IPS-NIHi11 (cell line): ENCODE data around the gene AGFG2.
"Not testable (repeated sequence)": the region's sequence is repeated elsewhere in the genome, so short reads cannot be mapped to it uniquely, and the experiment has no call there.

Experiments used
- DNase-seq: peaks from one replicate; pipeline ENCODE4 v3.0.0; 2012; ENCODE audit warnings: mixed read lengths, low spot score

AGFG2 gene

DNA sequence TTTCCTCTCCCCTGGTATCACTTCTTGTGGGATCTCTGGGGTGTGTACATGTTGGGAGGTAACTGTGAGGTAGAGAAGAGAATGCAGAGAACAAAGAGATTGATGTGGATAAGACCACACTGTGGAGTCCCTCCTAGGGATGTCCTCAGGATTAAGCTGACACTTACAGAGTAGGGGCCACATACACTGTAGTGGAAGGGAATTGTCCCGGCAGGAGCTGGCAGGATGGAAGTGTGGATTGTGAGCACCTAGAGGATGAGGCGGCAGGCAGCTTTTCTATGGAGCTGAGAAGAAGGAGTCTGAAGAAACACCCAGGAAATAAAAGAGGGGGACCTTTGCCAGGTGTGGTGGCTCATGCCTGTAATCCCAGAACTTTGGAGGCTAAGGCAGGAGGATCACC is 13.5 kb downstream of the AGFG2 start:
- DNase-seq: no peak

DNA sequence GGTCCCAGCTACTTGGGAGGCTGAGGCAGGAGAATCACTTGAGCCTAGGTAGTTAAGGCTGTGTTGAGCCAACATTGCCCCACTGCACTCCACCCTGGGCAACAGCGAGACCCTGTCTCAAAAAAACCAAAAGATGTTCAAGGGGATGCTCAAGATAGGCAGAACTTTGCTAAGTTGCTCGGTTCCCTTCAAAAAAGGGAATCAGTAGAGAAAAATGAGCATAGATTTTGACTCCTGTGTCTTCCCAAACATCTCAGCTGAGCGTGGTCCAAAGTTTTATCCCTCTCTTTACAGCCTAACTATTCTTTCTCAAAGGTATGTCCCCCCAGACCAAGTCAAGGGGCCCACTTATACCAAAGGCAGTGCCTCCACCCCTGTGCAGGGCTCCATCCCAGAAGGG is 14.0 kb downstream of the AGFG2 start:
- no peak for DNase-seq

DNA sequence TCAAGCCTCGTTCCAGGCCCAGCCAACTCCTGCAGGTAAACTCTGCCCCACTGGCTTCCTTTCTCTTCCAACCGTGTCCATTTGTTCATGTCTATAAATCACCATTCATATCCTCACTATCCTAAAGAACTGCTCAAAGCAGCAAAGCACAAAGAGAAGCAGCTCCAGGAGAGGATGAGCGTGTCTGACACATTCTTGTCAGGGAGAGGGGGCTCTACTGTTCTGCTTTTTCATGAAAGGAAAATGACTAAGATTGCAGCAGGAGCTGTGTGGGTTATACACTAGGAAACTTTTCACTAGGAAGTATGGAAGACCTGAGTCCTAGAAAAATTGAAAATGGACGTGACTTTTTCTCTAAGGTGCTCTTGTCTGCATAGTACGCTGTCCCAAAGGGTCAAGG is 16.7 kb downstream of the AGFG2 start:
- DNase-seq: no peak

DNA sequence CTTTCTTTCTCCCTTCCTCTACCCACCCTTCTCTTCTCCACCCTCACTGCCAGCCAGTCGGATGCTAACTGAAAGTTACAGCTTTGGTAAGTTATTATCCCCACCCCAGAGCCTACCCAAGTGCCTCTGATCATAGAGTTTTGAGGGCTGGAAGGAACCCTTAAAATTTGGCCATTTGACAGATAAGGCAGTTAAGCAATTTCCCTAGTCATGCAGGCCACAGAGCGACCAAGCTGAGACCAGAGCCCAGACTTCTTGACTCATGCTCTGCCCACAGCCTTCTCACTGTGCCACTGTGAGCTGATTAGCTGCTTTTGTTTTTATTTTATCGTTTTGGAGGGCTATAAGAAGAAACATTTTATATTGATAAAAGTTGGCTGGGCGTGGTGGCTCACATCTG is 17.5 kb downstream of the AGFG2 start:
- no peak for DNase-seq

GRCh38 chr7:100559127-100559526 is 20.1 kb downstream of the AGFG2 start:
- no peak for DNase-seq

GRCh38 chr7:100561491-100562194 is 22.6 kb downstream of the AGFG2 start:
- DNase-seq: no peak

- DNase-seq: no peak
Measured at GRCh38 chr7:100562195-100563099, 23.4 kb downstream of the AGFG2 start.

DNA sequence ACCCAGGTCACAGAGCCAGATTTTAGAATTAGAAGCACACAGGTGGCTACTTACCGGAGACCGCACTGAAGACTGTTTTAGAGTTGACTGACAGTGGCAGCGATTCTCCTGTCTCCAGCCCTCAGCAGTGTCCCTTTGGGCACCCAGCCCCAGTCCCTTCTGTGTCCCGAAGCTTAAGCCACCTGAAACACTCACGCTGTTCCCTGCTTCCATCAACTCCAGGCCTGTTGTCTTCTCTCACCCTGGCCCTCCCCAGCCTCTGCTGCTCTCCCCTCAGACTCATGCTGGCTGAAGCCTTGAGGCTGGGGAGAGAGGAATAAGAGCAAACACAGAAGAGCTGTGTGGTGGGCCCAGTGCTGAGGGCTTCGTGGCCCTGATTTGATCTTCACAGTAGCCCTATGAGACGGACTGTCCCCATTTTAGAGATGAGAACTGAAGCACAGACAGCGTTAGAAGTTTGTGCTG is 24.1 kb downstream of the AGFG2 start:
- no peak for DNase-seq

- DNase-seq: peak; percentile 85
Measured at GRCh38 chr7:100563809-100564400, 24.9 kb downstream of the AGFG2 start.

GRCh38 chr7:100564405-100564804 is 25.4 kb downstream of the AGFG2 start:
- not testable (repeated sequence) for DNase-seq

GRCh38 chr7:100565133-100565571 is 26.1 kb downstream of the AGFG2 start:
- no peak for DNase-seq

GRCh38 chr7:100566018-100566531 is 27.1 kb downstream of the AGFG2 start:
- no peak for DNase-seq

DNA sequence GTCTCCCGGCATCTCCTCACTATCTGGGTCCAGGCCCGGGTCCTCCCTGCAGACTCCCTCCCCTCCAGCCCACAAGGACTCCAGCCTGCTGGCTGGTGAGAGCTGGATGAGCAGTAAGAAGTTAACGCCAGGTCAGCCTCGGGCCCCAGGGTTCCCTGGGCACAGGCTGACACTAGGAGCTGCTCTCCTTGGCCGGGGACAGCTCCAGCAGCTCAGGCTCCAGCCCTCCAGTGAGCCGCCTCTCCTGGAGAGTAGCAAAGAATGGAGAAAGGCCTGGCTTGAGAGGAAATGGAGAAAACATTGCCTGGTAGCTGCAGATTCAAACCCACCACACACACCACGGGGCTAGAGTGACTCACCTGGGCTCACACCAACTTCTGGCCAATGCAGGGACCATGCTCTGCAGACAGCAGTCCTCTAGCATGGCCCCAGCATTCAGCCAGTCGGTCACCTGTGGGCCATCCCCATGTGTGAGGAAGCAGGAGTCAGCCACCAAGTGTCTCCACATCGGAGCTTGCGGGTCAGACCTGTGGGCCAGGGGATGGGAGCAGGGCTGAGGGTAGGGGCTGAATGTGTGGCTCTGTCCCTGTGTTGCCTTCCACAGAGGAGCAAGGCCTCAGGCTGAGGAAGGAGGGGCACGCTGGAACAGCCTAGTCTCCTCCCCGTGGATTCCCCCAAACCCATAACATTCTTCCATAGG is 28.2 kb downstream of the AGFG2 start:
- DNase-seq: no peak

DNA sequence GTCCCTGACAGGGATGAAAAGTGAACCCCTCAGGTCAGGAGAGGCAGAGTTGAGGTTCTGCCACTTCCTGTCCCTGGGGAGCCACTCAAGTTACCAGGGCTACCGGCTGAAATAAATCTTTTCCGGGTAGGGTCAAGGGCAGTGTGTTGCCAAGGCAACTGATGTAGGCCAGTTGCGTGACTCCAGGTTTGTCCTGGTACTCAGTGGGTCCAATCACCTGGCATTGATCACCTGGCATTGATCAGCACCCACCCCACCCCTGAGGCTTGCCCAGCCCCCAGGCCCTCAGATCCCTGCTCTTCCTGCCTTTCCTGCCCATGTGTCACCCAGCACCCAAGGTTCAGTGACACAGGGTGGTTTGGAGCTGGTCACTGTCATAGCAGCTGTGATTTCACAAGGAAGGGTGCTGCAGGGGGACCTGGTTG is 28.8 kb downstream of the AGFG2 start:
- no peak for DNase-seq

DNA sequence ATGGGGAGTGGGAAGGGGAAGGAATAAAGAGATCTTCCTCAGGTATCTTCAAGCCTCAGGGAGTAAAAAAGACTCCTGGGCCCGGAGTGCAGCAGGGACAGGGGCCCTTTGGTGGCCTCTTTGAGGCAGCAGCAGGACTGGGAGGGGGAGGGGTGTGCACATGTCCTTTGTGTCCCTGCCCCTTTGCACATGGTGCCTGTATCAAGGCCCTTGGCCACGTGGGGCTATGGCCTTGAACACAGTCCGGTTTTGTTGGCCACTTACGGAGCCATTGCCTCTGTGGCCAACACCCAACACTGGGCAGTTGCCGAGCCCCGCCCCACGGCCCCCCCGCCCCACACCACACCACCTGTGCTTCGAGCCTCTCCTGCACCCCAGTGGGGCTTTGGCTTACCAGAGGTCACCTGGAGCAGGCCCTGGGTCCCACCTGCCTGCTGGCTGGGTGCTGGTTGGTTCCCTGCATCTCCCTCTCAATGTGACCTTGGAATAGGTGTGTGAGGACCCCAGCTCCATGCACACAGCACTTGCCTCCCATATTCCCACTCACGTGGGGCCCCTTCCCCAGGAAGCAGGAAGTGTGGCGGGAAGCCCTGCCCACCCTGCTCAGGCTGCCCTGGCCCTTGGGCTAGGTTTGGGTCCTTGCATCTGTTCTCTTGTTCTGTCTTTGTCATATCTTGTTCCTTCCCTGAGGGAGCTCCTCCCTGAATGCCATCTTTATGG is 29.3 kb downstream of the AGFG2 start:
- no peak for DNase-seq

DNA sequence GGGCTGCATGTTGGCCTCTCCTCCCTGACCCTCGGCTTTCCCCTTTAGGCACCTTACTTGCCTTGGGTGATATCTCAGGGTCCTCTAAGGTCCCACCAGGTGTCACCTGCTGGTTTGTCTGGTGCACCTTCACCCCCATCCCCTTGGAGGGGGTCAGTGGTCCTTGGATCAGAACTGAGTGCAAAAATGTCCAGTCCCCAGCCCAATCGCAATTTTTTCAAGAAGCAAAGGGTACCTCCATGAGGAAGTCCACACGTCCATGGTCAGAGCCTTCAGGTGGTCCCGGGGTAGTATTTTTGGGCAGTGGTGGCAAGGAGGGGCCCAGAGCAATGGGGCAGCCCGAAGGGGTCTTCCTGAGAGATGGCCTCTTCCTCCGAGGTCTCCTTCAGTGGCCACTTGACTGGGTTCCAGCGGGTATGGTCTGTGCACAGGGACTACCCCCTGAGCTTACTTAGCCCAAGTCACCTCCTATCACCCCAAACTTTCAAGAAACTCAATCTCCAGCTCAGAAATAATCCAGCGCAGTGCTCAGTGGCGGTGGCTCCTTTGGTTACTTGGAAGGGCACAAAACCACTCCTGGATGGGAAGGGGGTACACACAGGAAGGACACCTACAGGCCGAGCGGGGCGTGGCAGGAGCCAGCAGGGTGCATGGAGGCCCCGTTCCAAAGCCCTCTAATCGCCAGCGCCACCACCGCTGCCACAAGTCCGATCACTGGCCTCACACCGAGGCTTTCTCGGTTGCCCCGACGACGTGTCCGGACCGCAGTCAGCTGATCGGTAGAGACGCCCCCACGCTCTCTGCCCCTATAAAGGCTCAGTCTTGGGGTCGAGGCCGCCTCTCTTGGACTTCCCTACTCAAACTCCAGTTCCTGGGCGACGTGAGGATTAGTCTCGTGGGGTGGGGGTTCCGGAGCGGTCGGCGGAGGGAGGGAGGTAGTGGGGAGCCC is 30.2 kb downstream of the AGFG2 start:
- DNase-seq: peak; percentile 73

- DNase-seq: peak; percentile 44
Measured at GRCh38 chr7:100570954-100571828, 32.2 kb downstream of the AGFG2 start.

DNA sequence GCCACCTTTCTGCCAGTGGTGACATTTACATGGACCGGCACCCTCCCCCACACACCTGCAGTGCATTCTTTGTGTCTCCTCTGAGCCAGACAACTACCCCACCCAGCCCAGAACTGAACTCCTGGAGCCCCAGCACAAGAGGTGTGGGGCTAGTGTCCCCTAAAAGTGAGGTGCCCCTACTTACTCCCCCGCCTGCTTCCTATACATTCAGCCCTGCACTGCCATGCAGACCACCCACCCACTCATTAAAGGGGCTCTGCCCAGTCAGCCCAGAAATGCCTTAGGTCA is 32.8 kb downstream of the AGFG2 start:
- DNase-seq: no peak

DNA sequence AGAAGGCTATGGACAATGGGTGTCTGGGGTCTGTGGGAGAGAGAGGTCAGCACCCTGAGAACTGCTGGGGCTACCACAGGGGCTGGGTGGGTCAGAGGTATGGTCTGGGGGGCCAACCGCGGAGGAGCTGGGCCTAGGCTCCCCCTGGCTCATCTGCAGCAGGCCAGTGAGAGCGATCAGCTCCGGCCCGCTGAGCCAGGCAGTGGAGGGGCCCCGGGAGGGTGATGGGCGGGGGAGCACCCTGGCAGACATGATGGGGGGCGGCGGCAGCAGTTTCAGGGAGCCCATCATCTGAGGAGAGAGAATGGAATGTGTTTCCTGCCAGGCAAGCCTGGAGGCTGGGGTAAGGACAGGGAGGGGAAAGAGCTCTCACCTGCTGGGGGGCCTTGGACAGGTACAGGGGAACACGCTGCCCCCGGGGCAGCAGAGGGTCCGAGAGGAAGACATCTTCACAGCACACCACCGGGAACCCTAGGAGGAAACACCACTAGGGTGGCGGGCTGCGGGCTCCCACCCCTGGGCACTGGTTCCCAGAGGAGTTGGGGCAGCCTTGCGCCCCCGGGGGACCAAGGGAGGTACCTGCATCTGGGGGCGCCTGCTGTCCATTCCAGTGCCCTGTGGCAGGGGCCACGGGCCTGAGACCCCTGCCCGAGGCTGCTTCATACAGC is 33.4 kb downstream of the AGFG2 start:
- DNase-seq: no peak
